T-helper 9 cell (primary cell): ENCODE results near the gene TACR1.
"Not testable (repeated sequence)": the region's sequence is repeated elsewhere in the genome, so short reads cannot be mapped to it uniquely, and the experiment has no call there.

Experiments used
- DNase-seq: peaks from one replicate; pipeline ENCODE4 v3.0.0-alpha.2; 2020

The TACR1 gene

DNA sequence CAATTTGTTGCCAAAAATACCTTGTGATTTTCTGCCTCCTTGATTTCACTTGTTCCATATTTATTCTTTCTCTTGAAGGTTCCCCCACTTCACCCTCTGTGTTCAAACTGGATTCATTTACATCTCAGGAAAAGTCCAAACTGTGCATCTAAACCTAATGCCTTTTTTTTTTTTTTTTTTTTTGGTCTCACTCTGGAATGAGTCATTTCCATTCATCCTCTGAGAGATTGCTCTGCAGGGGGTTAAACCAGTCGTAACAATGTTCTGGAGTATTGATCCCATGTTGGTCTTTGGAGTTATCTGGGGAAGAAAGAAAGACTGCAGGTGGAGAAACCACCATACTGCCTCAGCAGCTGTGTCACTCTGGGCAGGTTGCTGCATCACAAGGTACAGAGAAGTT lies 119.7 kb downstream of the TACR1 start:
- no peak for DNase-seq

DNA sequence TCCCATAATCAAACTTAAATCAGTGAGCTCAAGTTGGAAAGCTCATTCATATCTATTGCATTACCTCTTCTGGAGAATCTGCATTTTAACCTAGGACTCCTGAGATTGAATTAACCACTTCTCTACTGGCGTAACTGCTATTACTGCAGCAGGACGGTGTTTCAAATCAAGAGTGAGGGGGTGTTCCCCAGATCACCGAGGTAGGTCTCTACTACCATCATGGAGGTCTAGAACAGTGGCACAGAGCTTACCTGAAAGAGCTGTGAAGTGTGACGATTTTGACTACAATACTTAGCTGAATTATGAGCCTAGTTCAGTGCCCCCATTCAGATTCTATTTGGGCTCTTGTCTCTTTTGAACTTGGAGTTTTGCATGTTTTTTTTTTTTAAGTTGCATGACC lies 121.4 kb downstream of the TACR1 start:
- DNase-seq: no peak

DNA sequence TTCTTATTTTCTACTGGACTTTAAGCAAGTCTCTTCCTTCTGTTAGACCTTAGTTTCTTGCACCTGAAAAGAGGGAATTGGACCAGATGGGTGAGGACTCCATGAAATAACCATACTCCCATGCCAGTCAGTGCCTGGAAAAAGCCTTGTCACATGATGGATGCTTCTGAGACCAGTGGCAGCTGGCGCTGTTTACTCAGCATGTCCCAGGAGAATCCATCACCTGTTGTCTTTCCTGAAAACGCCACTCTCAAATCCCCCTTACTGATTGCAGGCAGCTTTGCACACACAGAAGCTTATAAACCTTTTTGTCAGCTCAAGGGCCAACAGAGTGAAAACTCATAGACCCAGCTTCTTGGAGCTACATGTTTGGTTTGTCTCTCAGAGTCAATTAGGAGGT lies 123.2 kb downstream of the TACR1 start:
- DNase-seq: no peak

DNA sequence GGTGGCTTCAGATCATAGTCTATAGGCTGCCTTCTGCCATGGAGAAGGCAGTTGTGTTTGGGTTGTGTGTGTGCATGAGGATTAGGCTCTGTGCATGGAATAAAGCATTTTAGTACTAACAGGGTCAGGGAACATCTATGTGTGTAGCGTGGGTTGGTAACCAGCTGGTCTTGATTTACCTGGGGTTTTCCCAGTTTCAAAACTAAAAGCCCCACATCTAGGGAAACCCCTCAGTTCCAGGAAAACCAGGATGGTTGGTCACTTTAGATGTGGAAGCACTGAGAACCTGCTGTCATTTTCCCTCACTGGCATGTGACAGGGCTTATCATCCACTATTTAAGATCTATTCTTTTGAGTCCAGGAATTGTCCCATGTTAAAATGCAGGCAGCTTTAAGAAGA lies 124.6 kb downstream of the TACR1 start:
- DNase-seq: no peak

DNA sequence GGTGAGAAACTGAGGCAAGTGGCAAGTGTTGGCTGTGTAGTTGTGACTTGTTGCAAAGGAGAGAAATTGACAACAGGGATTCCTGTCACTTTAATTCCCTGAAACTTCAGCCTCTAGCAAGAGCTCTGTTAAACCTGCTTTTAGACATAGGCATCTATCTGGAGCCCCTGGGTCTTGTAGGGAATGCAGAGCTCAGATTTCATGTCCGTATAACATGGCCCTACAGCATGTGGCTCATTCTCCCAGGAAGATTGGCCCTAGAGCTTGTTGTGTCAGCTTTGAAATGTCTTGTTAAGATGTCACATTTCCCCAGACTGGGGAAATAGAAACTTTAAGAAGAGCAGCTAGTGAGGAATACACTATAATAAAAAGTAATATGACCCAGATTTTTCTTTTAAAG lies 125.1 kb downstream of the TACR1 start:
- no peak for DNase-seq

DNA sequence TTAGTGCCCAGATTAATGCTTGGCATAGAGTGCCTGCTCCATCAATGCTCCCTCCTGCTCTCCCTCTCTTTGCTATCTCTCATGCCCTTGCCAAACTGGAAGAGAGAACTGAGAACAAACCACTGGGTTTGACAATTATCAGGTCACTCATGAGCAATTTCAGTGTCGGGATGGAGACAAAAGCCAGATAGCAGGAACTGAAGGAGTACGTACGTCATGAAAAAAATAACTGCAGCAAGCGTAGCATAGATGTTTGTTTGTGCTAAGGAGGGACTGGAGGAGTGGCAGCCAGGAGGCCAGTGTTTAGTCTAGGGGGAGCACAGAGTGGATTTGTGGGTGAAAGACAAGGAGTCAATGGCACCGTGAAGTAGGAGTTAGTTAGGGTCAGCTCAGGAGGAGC lies 127.6 kb downstream of the TACR1 start:
- no peak for DNase-seq

DNA sequence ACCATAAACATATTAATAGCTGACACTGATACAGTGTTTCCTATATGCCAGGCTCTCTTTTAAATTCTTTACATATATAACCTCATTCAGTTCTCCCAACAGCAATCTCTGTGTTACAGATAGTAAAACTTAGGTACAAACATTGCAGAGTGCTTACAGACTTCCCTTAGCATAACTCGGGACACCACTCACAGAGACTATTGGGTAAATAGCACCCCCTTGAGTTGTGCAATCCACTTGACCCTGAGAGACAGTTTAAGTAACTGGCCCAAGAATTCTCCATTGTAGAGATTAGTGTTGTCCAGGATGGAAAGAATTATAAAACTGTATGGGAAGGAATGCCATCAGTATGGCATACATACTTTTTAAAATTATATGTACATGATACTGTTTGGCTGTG lies 130.8 kb downstream of the TACR1 start:
- DNase-seq: no peak

DNA sequence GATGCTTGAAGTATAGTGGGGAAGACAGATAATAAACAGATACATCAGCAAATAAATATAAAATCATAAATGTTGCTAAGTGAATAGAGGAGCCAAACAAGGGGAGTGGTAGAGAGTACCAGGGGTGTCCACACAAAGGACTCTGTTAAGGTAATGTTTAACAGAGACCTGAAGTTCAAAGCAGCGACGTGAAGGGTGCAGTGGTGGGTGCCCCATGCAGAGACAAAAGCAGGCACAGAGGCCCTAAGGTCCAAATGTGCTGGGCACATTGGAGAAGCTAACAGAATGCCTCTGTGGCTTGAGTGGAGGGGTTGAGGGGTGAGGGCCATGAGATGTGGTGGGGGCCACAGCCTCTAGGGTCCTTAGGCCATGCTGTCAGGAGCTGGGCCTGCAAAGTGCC lies 131.8 kb downstream of the TACR1 start:
- DNase-seq: no peak

DNA sequence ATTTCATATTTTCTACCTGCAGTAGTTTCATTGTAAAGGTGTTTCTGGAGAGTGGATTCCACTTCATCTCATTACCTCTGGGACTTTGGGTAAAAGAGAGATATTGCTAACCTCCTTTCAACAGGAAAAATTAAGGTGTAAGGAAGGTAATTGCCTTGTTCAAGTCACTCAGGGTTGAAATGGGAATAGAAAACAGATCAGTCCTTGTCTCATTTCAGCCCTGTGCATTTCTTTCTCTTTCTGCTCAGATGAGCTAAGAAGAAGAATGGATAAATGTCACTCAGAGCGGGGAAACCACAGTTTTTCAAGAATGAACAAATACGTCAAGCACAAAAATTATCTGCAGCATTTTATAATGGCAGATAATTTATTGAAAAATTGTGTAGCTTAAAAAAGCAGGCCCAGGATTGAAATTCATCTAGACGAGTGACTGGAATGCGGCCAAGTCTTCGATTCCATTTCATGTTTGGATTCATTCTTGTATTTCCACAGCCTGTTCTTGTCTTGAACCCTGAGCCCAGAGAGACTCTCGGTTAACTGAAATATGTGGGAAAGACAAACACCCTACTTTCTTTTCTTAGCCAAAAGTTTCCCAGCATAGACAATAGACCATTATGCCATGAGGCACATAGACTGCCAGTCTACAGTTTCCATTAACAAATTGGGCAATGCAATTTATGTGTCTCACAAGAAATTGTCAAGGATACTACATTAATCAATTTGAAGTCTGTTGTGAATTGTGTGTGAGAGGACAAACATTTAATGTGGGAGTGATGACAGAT lies 133.0 kb downstream of the TACR1 start:
- DNase-seq: no peak

DNA sequence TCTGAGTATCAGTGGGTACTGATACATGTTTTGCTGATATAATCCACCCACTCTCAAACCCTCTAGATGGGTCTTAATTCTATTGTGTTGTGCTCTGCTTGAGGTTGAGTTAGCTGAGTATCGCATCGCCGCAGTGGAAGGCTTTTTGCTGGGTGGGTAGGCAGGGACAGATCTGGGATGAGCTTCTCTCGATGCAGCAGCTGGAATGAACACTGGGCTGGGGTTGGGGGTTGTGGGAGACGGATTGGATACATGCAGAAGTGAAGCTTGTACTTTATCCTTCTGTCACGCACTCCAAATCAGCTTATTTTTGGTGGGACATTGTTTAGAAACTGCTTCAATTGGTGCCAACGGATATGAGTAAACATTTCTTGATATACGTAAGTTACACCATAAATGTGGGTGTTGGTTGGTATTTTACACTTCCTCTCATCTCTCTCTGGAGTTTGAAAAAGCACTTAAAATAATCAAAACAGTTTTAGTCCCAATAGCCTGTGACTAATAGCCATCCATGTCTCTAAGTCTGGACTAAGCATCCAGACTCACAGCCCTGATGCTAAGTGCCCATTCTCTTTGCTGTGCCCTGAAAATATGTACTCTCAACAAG lies 133.8 kb downstream of the TACR1 start:
- DNase-seq: no peak

DNA sequence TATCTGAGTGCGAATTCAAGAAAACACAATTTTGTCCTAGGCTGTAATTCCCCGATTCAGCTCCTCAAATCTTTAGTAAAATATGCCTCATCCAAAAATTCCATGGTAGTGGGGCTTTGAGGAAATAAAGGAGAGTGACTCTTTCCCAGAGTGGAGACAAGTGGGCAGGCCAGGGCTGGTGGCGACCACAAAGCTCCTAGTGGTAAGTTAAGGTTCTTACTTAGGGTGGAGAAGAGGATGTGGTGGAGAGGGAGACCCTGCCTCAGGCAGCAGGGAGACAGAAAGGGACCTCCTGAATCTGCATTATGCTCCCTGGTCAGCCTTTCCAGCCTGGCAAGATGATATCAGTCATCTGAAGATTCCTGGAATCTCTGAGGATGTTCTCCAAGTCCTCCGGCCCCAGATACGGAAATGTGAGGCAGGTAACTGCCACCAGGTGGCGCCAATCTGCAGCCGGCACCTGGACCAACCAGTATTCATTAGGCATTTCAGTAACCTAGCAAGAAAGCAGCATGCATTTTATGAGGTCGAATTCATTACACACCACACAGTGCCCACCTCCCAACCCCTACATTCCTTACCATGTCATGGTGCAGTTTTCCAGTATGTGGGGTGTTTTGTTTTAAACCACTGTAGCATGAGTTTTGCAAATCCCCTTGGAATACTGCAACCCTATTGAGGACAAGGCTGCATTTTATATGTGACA lies 134.5 kb downstream of the TACR1 start:
- DNase-seq: peak; percentile 19

DNA sequence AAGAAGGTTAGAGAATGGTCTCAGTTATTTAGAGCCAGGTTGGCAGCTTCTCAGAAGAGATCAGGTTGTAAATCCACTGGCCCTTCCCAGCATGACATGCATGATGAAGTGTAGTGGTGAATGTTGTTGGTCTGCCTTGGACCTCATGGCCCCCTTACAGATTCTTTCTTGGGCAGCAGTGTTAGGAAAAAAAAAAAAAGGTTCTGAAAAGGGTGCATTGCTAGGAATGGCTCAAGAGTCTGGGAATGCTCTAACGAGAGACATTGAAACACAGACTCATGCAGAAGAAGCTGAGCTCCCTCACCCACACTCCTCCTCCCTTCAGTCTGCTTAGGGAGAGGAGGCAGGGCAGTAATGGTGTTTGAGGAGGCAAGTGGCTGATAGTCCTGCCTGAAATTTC lies 135.4 kb downstream of the TACR1 start:
- DNase-seq: no peak

DNA sequence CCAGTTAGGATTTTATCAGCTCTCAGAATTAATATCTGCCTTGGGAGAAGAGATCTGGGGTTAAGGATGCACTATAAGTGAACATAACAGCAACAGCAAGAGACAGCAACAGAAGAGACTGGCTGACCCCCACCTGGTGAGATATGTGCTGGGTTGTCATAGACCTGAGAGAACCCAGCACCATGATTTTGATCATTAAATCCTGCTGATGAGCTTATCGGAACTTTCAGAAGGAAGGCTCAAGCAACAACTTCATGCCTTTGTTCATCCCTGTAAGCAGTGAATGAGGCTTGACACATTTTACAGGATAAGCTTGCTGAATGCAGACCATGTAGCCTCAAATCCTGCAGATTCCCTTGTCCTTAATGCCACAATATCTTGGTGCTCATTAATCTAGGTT lies 140.9 kb downstream of the TACR1 start:
- DNase-seq: no peak

DNA sequence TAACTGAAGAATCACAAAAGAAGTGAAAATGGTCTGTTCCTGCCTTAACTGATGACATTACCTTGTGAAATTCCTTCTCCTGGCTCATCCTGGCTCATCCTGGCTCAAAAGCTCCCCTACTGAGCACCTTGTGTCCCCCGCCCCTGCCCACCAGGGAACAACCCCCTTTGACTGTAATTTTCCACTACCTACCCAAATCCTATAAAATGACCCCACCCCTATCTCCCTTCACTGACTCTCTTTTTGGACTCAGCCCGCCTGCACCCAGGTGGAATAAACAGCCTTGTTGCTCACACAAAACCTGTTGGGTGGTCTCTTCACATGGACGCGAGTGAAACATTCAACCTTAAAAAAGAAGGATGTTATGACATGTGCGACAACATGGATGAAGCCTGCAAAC lies 142.2 kb downstream of the TACR1 start:
- not testable (repeated sequence) for DNase-seq

DNA sequence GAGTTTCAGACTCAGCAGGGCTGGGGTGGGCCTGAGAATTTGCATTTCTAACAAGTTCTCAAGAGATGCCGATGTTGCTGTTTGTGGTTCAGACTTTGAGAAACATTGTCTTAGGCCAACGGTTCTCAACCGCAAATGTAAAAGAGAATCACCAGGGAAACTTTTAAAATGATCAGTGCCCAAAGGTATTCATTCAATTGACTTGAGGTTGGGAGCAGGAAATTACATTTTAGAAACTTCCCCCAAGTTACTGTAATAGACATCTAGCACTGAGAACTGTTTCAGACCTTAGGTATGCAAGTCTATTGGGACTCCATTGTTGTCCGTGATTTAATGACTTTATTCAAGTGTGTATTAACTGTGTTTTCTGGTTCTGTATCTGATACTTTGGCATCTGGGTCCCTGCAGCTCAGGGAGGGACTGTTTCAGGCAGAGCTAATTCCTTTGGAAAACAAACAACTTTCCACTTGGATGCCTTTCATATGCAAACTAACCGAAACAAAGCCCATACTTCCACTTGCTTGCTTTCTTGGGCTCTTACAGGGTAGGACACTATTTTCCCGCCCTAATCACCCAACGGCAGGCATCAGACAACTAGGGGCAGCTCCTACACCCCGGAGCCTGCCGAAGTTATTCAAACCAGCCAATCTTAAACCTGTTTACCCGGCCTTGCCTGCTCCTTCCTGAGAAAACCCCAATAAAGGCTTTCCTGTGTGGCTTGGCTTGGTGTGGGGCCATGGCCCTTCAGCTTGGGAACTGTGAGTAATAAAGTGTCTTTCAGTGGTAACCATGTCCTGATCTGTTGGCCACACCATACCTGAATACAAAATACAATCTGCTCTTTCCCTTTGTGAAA lies 143.3 kb downstream of the TACR1 start:
- DNase-seq: no peak

DNA sequence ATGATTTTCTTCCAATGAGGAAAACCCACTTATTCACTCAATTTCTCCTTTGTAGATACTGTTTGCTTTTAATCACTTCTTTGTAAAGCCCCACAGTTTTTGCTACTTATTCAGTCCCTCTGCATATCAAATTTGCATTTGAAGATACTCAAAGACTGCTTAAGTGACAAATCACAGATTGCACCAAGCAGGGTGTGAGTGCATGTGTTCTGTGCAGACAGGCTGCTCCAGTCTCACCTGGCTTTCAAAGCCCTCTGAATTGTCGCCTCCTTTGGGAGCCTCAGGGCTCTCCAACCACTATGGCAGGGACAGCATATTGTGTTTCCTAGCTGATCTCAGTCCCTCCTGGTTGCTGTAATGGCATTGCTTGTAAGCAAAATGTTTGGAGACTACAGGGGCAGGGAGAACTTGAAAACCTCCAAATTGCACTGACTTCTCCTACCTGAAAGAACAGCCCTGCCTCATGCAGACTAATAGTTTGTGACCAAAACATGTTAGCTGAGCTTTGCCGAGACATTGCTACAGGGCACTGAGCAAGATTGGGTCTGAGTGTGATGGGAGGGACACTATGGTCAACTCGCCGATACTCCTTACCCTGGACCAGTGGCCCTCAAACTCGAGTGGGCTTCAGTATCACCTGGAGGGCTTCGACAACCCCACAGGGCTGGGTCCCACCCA lies 144.0 kb downstream of the TACR1 start:
- no peak for DNase-seq

DNA sequence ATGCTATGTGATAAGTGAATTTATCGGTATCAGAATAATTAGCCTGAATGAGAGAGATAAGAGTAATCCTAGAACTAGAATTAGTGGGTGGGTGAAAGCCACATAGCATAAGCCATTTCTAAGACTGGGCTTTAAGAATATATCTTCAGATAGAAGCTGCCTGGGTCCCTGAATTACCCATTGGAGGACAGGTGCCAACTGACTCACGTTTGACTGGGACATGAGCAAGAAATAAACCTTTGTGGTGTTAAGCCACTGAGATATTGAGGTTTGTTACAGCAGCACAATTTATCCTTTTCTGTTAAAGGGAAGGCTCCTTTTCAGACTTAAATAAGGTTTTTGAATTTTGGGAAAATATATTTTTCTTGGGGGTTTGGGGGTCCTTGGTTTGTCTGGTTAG lies 145.0 kb downstream of the TACR1 start:
- no peak for DNase-seq

DNA sequence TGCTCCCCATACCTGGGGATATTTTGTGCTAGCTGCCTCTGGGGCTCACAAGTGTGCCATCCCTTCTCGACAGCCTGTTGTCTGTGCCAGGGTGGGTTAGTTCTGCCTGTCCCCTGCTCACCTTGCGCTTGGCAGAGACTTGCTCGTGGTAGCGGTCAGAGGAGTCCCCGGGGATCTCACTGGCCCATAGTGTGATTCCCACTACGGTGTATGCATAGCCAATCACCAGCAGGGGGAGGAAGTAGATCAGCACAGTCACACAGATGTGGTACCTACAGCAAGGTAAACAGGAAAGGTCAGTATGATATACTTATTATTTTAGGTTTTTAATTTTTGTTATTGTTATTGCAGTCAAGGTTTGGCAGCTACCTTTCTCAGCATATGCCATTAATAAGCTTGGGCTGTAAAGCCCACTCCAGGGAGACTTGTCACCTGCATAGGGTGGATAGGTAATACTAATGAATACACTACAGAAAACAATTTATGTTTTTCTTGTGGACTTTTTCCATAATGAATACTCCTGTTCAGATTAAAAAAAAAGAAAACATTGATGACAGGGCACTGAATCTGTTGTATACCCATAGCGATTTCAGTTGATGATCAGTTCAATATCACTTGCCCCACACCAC lies 145.7 kb downstream of the TACR1 start:
- DNase-seq: no peak

DNA sequence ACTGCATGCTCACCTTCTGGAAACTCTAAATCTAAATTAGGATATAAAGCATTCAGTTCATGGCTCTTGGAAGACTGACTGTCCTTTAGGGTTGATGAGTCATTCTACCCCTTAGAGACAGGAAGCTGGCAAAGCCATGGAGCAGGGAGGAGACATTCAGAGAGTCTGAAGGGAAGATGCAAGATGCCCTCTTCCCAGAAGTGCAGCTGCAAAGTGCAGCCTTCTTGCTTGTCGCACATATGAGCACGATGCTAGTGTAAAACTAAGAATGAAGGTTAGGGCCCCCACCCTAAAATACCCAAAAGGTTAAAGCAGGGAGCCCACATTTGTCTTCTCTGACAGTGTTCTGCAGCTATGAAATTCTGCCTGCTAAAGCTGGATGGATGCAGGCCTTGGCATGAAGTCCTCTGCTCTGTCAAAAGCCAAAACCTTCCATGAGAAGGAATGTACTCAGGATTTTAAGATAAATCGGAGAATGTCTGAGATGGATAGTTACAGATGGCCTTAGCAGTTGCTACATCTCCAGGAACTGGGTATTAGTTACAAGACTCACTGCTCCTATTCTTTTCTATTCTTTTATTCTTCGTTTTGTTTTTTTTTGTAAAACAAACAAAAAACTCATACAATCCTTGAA lies 151.2 kb downstream of the TACR1 start:
- DNase-seq: no peak

DNA sequence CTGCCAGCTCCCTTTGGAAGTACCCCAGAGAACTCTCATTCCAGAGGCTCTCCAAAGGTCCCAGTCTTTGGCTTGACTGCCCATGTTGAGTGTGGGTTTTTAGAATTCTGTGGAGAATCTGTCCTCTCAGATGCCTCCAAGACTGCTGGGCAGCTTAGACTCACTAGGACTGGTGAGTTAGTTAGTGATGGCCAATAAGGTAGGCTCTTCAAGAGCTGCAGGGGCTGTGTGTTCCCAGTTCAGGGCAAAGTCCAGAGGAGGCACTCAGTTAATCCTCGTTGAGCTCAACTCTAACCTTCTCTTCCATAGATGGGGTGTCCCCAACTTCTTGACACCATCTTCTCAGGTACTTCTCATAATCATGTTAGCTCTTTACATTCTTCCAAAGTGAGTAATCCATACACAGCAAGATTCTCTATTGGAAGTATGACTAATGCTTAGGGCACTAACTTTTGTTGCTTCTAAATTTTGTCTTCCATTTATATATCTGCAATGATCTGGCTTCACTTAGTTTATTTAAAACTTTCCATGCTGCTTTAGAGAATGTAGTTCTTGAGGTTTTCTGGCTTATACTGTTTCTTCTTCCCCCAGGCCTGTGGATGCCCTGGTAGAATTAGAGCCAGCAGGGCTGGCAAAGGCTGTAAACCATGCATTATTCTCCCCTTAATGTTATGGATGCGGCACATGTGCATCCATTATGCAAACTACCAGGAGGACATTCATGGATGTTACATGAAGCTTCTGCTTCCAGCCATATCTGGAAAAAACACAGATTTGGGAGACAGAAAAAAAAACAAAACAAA lies 151.9 kb downstream of the TACR1 start:
- DNase-seq: no peak
